Measurements from ENCODE around the gene DUOX1.

- peak in 5 of 7 experiments; percentile 58 to 88 (median 80) for TF ChIP-seq CTCF (IDR thresholded peaks at IDR 0.05)
- no peak for TF ChIP-seq EP300 (IDR thresholded peaks at IDR 0.05)
- no peak for TF ChIP-seq POLR2A (IDR thresholded peaks at IDR 0.05)
Observed at GRCh38 chr15:45162771-45163507, 33.1 kb downstream of the DUOX1 start.
